H9 (cell line): Measurements from ENCODE around the gene NLRP9. TPM values are rescaled to one million over a fixed set of nuclear protein-coding genes. Genes with fewer than 3 reads are reported as not detected.

Source experiments
- DNase-seq: peaks from one replicate; pipeline ENCODE4 v3.0.0-alpha.2; 2017
- H2AFZ ChIP-seq: one replicate; pipeline ENCODE4 v1.6.1; 2013; ENCODE audit warnings: mild to moderate bottlenecking, low read length, control low read depth, moderate library complexity
- H2AK5ac ChIP-seq: 2 replicates; pipeline ENCODE4 v1.6.1; 2013; ENCODE audit warnings: low read length, control low read depth, mixed read lengths; ENCODE audit not compliant: insufficient read length
- H2BK120ac ChIP-seq: one replicate; pipeline ENCODE4 v1.6.1; 2013; ENCODE audit warnings: low read depth, mild to moderate bottlenecking, low read length, control low read depth, inconsistent platforms; ENCODE audit not compliant: poor library complexity, severe bottlenecking
- H2BK12ac ChIP-seq: 2 replicates; pipeline ENCODE4 v1.6.1; 2013; ENCODE audit warnings: low read length, control low read depth, mixed read lengths, low read depth; ENCODE audit not compliant: insufficient read length
- H2BK15ac ChIP-seq: 2 replicates; pipeline ENCODE4 v1.6.1; 2013; ENCODE audit warnings: low read depth, low read length, control low read depth
- H2BK20ac ChIP-seq: one replicate; pipeline ENCODE4 v1.6.1; 2013; ENCODE audit warnings: low read depth, mild to moderate bottlenecking, low read length, control low read depth, inconsistent platforms; ENCODE audit not compliant: poor library complexity, severe bottlenecking
- H2BK5ac ChIP-seq: 2 replicates; pipeline ENCODE4 v1.6.1; 2013; ENCODE audit warnings: low read length, control low read depth, mixed read lengths; ENCODE audit not compliant: insufficient read length
- H3K14ac ChIP-seq: 2 replicates; pipeline ENCODE4 v1.6.1; 2013; ENCODE audit warnings: low read length, control low read depth; ENCODE audit not compliant: insufficient read depth
- H3K18ac ChIP-seq: 2 replicates; pipeline ENCODE4 v1.6.1; 2013; ENCODE audit warnings: low read depth, mild to moderate bottlenecking, mixed read lengths, low read length, control low read depth; ENCODE audit not compliant: insufficient read length
- H3K23ac ChIP-seq: 2 replicates; pipeline ENCODE4 v1.6.1; 2013; ENCODE audit warnings: low read length, control low read depth, mixed read lengths, low read depth; ENCODE audit not compliant: insufficient read length
- H3K23me2 ChIP-seq: 2 replicates; pipeline ENCODE4 v1.6.1; 2013; ENCODE audit warnings: low read depth, mild to moderate bottlenecking, mixed read lengths, low read length, control low read depth; ENCODE audit not compliant: insufficient read length, poor library complexity, severe bottlenecking
- H3K27ac ChIP-seq: 2 replicates; pipeline ENCODE4 v1.5.1; 2013; ENCODE audit warnings: low read length, control low read depth, mixed read lengths, low read depth; ENCODE audit not compliant: insufficient read length
- H3K27me3 ChIP-seq: 2 replicates; pipeline ENCODE4 v1.6.1; 2013; ENCODE audit warnings: low read length, control low read depth, inconsistent platforms; ENCODE audit not compliant: insufficient read depth
- H3K4ac ChIP-seq: 2 replicates; pipeline ENCODE4 v1.6.1; 2013; ENCODE audit warnings: low read depth, mild to moderate bottlenecking, control low read depth, inconsistent platforms, low read length, moderate library complexity
- H3K4me1 ChIP-seq: 2 replicates; pipeline ENCODE4 v1.6.1; 2013; ENCODE audit warnings: low read length, control low read depth, inconsistent platforms; ENCODE audit not compliant: insufficient read depth
- H3K4me2 ChIP-seq: 2 replicates; pipeline ENCODE4 v1.6.1; 2013; ENCODE audit warnings: low read length, control low read depth, mixed read lengths; ENCODE audit not compliant: insufficient read length, insufficient read depth
- H3K56ac ChIP-seq: 2 replicates; pipeline ENCODE4 v1.6.1; 2013; ENCODE audit warnings: low read depth, mild to moderate bottlenecking, mixed read lengths, low read length, control low read depth; ENCODE audit not compliant: insufficient read length
- H3K79me1 ChIP-seq: 2 replicates; pipeline ENCODE4 v1.6.1; 2013; ENCODE audit warnings: low read depth, mild to moderate bottlenecking, moderate library complexity, low read length, control low read depth, inconsistent platforms; ENCODE audit not compliant: insufficient read depth, poor library complexity, severe bottlenecking
- H3K79me2 ChIP-seq: 2 replicates; pipeline ENCODE4 v1.6.1; 2013; ENCODE audit warnings: low read length, control low read depth, inconsistent platforms; ENCODE audit not compliant: insufficient read depth
- H3K9ac ChIP-seq: 2 replicates; pipeline ENCODE4 v1.6.1; 2013; ENCODE audit warnings: low read length, control low read depth, mixed read lengths; ENCODE audit not compliant: insufficient read length; ENCODE audit errors: extremely low read depth
- H3K9me3 ChIP-seq: one replicate; pipeline ENCODE4 v1.6.1; 2013; ENCODE audit warnings: low read depth, low read length, inconsistent platforms; ENCODE audit not compliant: control insufficient read depth
- H3T11ph ChIP-seq: one replicate; pipeline ENCODE4 v1.6.1; 2013; ENCODE audit warnings: mild to moderate bottlenecking, low read length, control low read depth, inconsistent platforms
- H4K20me1 ChIP-seq: one replicate; pipeline ENCODE4 v1.6.1; 2013; ENCODE audit not compliant: control insufficient read depth, insufficient read length, insufficient read depth
- H4K5ac ChIP-seq: 2 replicates; pipeline ENCODE4 v1.6.1; 2013; ENCODE audit warnings: low read depth, mild to moderate bottlenecking, mixed read lengths, low read length, control low read depth; ENCODE audit not compliant: insufficient read length
- H4K8ac ChIP-seq: replicated peaks from 2 replicates; pipeline ENCODE4 v1.6.1; 2013; ENCODE audit warnings: low read length, control low read depth, mixed read lengths, low read depth; ENCODE audit not compliant: insufficient read length
- H4K91ac ChIP-seq: 2 replicates; pipeline ENCODE4 v1.6.1; 2013; ENCODE audit warnings: low read depth, mild to moderate bottlenecking, moderate library complexity, mixed read lengths, low read length, control low read depth; ENCODE audit not compliant: insufficient read length
- H3K27ac Mint-ChIP-seq, 3 experiments: 2 replicates in 2 of 3; 3 replicates in 1 of 3; pipeline ENCODE4 v1.8.0; 2020 to 2021; ENCODE audit warnings: mixed read lengths in 3 of 3, mild to moderate bottlenecking in 1 of 3, moderate library complexity in 1 of 3
- H3K27me3 Mint-ChIP-seq: 2 replicates; pipeline ENCODE4 v1.8.0; 2021; ENCODE audit warnings: low read depth, mild to moderate bottlenecking, moderate library complexity, mixed read lengths
- H3K36me3 Mint-ChIP-seq, 3 experiments: 2 replicates in 2 of 3; 3 replicates in 1 of 3; pipeline ENCODE4 v1.8.0; 2020 to 2021; ENCODE audit warnings: low read depth in 3 of 3, mixed read lengths in 3 of 3; ENCODE audit not compliant: insufficient read depth in 1 of 3
- H3K4me1 Mint-ChIP-seq, 2 experiments: 2 replicates each; pipeline ENCODE4 v1.8.0; 2020; ENCODE audit warnings: mixed read lengths in 2 of 2
- H3K4me3 Mint-ChIP-seq, 2 experiments: 2 replicates in 1 of 2; 3 replicates in 1 of 2; pipeline ENCODE4 v1.8.0; 2020 to 2021; ENCODE audit warnings: mild to moderate bottlenecking in 2 of 2, mixed read lengths in 2 of 2, moderate library complexity in 1 of 2
- H3K9me3 Mint-ChIP-seq, 2 experiments: 2 replicates in 1 of 2; 3 replicates in 1 of 2; pipeline ENCODE4 v1.8.0; 2020; ENCODE audit warnings: mild to moderate bottlenecking in 2 of 2, mixed read lengths in 2 of 2, moderate library complexity in 1 of 2
- WGBS: extraction: QIAGEN DNeasy Blood & Tissue Kit; methylation state at CpG from one replicate; pipeline ENCODE4 v1.1.7; 2013; ENCODE audit warnings: missing lambda C conversion rate, low lambda C conversion rate, mixed read lengths; ENCODE audit not compliant: insufficient read length; ENCODE audit errors: extremely low coverage; 5-methylcytosine and 5-hydroxymethylcytosine counted together
- total RNA-seq: library from RNA; stranded (reverse); gene quantifications from 2 replicates; pipeline ENCODE4 v1.2.1, GENCODE V29; 2021
- TF ChIP-seq, protein P1 (sequence below): fragments of 200-600 bp; sonication (generic); conservative IDR thresholded peaks from 3 replicates; pipeline ENCODE4 v1.8.0; 2021; ENCODE audit warnings: antibody characterized with exemption, mild to moderate bottlenecking

Gene NLRP9
- total RNA-seq, 1 experiment from 2014 or later: not detected

DNA sequence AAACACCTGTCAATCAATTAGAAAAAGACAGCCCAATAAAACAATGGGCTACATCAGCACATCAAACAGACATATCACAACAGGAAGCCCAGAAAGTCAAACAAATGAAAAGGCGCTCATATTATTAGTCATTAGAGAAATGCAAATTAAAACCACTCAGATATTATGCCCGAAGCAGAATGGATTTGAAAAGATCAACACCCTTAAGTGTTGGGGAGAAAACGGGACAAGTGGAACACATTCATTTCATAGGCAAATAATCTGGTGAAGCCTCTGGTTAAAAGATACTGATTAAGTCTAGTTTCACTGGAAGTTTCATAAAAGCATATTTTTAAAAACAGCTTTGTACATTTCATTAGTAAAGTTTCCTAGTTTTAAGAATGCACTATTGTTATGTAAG, 17.4 kb downstream of the NLRP9 start:
- no peak overlapping the region for H2BK120ac ChIP-seq
- H2BK20ac ChIP-seq: no peak overlapping the region
- no peak overlapping the region for H4K91ac ChIP-seq
- no peak overlapping the region for H3K4me3 Mint-ChIP-seq
- no peak overlapping the region for H3K27ac ChIP-seq
- H3T11ph ChIP-seq: no peak overlapping the region
- H3K56ac ChIP-seq: no peak overlapping the region
- H3K14ac ChIP-seq: no peak overlapping the region
- H2BK5ac ChIP-seq: no peak overlapping the region
- H3K23ac ChIP-seq: no peak overlapping the region
- no peak overlapping the region for H3K18ac ChIP-seq
- TF ChIP-seq, protein P1, sequence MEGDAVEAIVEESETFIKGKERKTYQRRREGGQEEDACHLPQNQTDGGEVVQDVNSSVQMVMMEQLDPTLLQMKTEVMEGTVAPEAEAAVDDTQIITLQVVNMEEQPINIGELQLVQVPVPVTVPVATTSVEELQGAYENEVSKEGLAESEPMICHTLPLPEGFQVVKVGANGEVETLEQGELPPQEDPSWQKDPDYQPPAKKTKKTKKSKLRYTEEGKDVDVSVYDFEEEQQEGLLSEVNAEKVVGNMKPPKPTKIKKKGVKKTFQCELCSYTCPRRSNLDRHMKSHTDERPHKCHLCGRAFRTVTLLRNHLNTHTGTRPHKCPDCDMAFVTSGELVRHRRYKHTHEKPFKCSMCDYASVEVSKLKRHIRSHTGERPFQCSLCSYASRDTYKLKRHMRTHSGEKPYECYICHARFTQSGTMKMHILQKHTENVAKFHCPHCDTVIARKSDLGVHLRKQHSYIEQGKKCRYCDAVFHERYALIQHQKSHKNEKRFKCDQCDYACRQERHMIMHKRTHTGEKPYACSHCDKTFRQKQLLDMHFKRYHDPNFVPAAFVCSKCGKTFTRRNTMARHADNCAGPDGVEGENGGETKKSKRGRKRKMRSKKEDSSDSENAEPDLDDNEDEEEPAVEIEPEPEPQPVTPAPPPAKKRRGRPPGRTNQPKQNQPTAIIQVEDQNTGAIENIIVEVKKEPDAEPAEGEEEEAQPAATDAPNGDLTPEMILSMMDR: no peak
- H3K79me1 ChIP-seq: no peaks in the 10 kb centered on the region
- no peak overlapping the region for H2AFZ ChIP-seq
- H3K4ac ChIP-seq: no peak overlapping the region
- peaks cover 87 to 93% of the 10 kb centered on the region in 2 experiments for H3K9me3 Mint-ChIP-seq
- no peak overlapping the region for H4K8ac ChIP-seq
- H3K23me2 ChIP-seq: no peaks in the 10 kb centered on the region
- H3K4me1 Mint-ChIP-seq: no peaks in the 10 kb centered on the region
- no peak overlapping the region for H2AK5ac ChIP-seq
- no CpG with 5 or more reads among the region's 3 CpGs for WGBS
- H3K4me2 ChIP-seq: no peak overlapping the region
- H2BK12ac ChIP-seq: no peak overlapping the region
- H2BK15ac ChIP-seq: no peak overlapping the region
- H3K9me3 ChIP-seq: peaks cover 78% of the 10 kb centered on the region
- DNase-seq: no peak
- peaks cover 4 to 47% (median 13%) of the 10 kb centered on the region in 3 experiments; a peak in 6 of 7 replicates for H3K36me3 Mint-ChIP-seq
- H3K79me2 ChIP-seq: no peaks in the 10 kb centered on the region
- H4K5ac ChIP-seq: no peak overlapping the region
- H3K27ac Mint-ChIP-seq: no peak overlapping the region
- H4K20me1 ChIP-seq: no peaks in the 10 kb centered on the region
- no peaks in the 10 kb centered on the region for H3K27me3 ChIP-seq
- H3K27me3 Mint-ChIP-seq: peaks cover 13% of the 10 kb centered on the region
- H3K4me1 ChIP-seq: no peaks in the 10 kb centered on the region
- no peak overlapping the region for H3K9ac ChIP-seq
